GM12878 (cell line): ENCODE results near the gene DHX34. TPM values are rescaled to one million over a fixed set of nuclear protein-coding genes. Genes with fewer than 3 reads are reported as not detected.

ENCODE experiments used
- ATAC-seq: fragments of 200-7000 bp; cut with Tn5 transposase; 3 replicates; pipeline ENCODE4 v1.9.1; 2020; ENCODE audit warnings: mild to moderate bottlenecking, moderate library complexity
- BruUV-seq: library from RNA; stranded (reverse); fragments of 400-500 nt; replicated peaks from 2 replicates; lab custom pipeline; 2021; lab: Mats Ljungman, UMichigan
- CTCF ChIA-PET: fragments of 300-600 bp; sonication (Branson Sonifier 250); formaldehyde crosslinking; extraction: SDS; loops from one replicate; lab custom pipeline; 2021; ENCODE audit warnings: inconsistent platforms; lab: Yijun Ruan, JAX
- POLR2A ChIA-PET: fragments of 350-600 bp; formaldehyde crosslinking; extraction: SDS; loops from one replicate; lab custom pipeline; 2021; ENCODE audit warnings: inconsistent platforms; lab: Charles Lee
- RAD21 ChIA-PET: fragments of 300-600 bp; sonication (Branson Sonifier 250); formaldehyde crosslinking; loops from one replicate; lab custom pipeline; 2023; ENCODE audit warnings: antibody characterized with exemption; ENCODE audit not compliant: unreplicated experiment; lab: Charles Lee
- SMC1A ChIA-PET: fragments of 300-600 bp; sonication (Branson Sonifier 250); formaldehyde crosslinking; loops from one replicate; lab custom pipeline; 2023; ENCODE audit not compliant: unreplicated experiment, uncharacterized antibody; lab: Charles Lee
- DNase-seq: peaks from one replicate; pipeline ENCODE4 v3.0.0-alpha.2; 2011; ENCODE audit warnings: low read depth, low spot score
- FAIRE-seq: peaks from 3 replicates; lab custom pipeline; 2011; peaks lifted over from hg19 to GRCh38; lab: Jason Lieb, UNC
- H2AFZ ChIP-seq: 2 replicates; pipeline ENCODE4 v1.6.0; 2011; ENCODE audit warnings: low read depth, low read length, control low read depth; ENCODE audit not compliant: control insufficient read depth
- H3K27ac ChIP-seq: 2 replicates; pipeline ENCODE4 v1.5.1; 2011; ENCODE audit warnings: control low read depth; ENCODE audit not compliant: control insufficient read depth, insufficient read depth
- H3K27me3 ChIP-seq, 2 experiments: replicated peaks in 1 of 2; 2 replicates each; pipeline versions ENCODE4 v1.6.0 to v1.6.1; 2011; ENCODE audit warnings: low read length in 1 of 2; ENCODE audit not compliant: control insufficient read depth in 2 of 2, insufficient read depth in 2 of 2
- H3K36me3 ChIP-seq, 2 experiments: 2 replicates each; pipeline ENCODE4 v1.5.1; 2011; ENCODE audit warnings: low read length in 1 of 2; ENCODE audit not compliant: control insufficient read depth in 2 of 2, insufficient read depth in 2 of 2
- H3K4me1 ChIP-seq: 2 replicates; pipeline ENCODE4 v1.6.1; 2011; ENCODE audit warnings: mild to moderate bottlenecking, low read length, moderate library complexity, mixed read lengths; ENCODE audit not compliant: control insufficient read depth, insufficient read depth
- H3K4me2 ChIP-seq: 2 replicates; pipeline ENCODE4 v1.6.0; 2011; ENCODE audit warnings: control low read depth; ENCODE audit not compliant: control insufficient read depth, insufficient read depth
- H3K4me3 ChIP-seq: fragments of 200-600 bp; sonication (generic); 2 replicates; pipeline ENCODE4 v1.5.1; 2016
- H3K79me2 ChIP-seq: 2 replicates; pipeline ENCODE4 v1.6.0; 2011; ENCODE audit warnings: low read length; ENCODE audit not compliant: control insufficient read depth, insufficient read depth
- H3K9ac ChIP-seq: 2 replicates; pipeline ENCODE4 v1.8.0; 2011; ENCODE audit warnings: low read length, control low read depth, mixed read lengths; ENCODE audit not compliant: control insufficient read depth, insufficient read depth
- H3K9me3 ChIP-seq: replicated peaks from 3 replicates; pipeline ENCODE4 v1.5.1; 2011; ENCODE audit warnings: mild to moderate bottlenecking, low read length; ENCODE audit not compliant: control insufficient read depth, insufficient read depth
- H4K20me1 ChIP-seq: 2 replicates; pipeline ENCODE4 v1.6.0; 2011; ENCODE audit not compliant: control insufficient read depth, insufficient read depth
- BACH1 ChIP-seq: fragments of 450-650 bp; IDR thresholded peaks from 2 replicates; pipeline ENCODE4 v1.6.1; 2017; ENCODE audit warnings: mild to moderate bottlenecking, borderline replicate concordance
- GABPA ChIP-seq: IDR thresholded peaks from 2 replicates; pipeline ENCODE4 v1.6.1; 2014; ENCODE audit warnings: antibody characterized with exemption, low read depth, mild to moderate bottlenecking, inconsistent platforms
- IKZF1 ChIP-seq: fragments of 450-650 bp; conservative IDR thresholded peaks from 2 replicates; pipeline ENCODE4 v1.6.1; 2017; ENCODE audit warnings: antibody characterized with exemption, mild to moderate bottlenecking
- NFXL1 ChIP-seq: fragments of 450-650 bp; IDR thresholded peaks from 2 replicates; pipeline ENCODE4 v1.6.1; 2017; ENCODE audit warnings: antibody characterized with exemption, mild to moderate bottlenecking, borderline replicate concordance
- NFYB ChIP-seq: IDR thresholded peaks from 2 replicates; pipeline ENCODE4 v1.6.1; 2011; ENCODE audit warnings: low read depth, mild to moderate bottlenecking, low read length, improper control_type of control experiment, moderate library complexity; ENCODE audit not compliant: insufficient read depth
- NRF1 ChIP-seq: conservative IDR thresholded peaks from 2 replicates; pipeline ENCODE4 v1.6.1; 2011; ENCODE audit warnings: mild to moderate bottlenecking, low read depth, low read length, improper control_type of control experiment
- TCF3 ChIP-seq: IDR thresholded peaks from 2 replicates; pipeline ENCODE4 v1.6.1; 2012; ENCODE audit warnings: low read depth, mild to moderate bottlenecking, low read length, borderline replicate concordance; ENCODE audit not compliant: insufficient read depth
- YY1 ChIP-seq: IDR thresholded peaks from 2 replicates; pipeline ENCODE4 v1.6.1; 2011; ENCODE audit warnings: low read depth, mild to moderate bottlenecking, low read length
- ZZZ3 ChIP-seq: IDR thresholded peaks from 2 replicates; pipeline ENCODE4 v1.6.1; 2011; ENCODE audit warnings: low read depth; ENCODE audit not compliant: control insufficient read depth, insufficient read length
- WGBS: methylation state at CpG from one replicate; pipeline ENCODE4 v1.1.6; 2016; ENCODE audit warnings: low lambda C conversion rate; ENCODE audit not compliant: insufficient replicate concordance, insufficient coverage; ENCODE audit errors: missing lambda C conversion rate; 5-methylcytosine and 5-hydroxymethylcytosine counted together
- in situ Hi-C: fragments of 300-500 bp; cut with MboI; formaldehyde crosslinking; loops from 9 replicates; pipeline ENCODE4 v1.14.3; 2018; ENCODE audit warnings: mixed read lengths
- intact Hi-C: fragments of 100-400 bp; cut with micrococcal nuclease; formaldehyde crosslinking; loops from one replicate; pipeline ENCODE4 v1.14.2; 2022; ENCODE audit not compliant: unreplicated experiment
- polyA plus RNA-seq, 11 experiments: library from polyadenylated mRNA; depleted of rRNA in 4 of 11; unstranded in 6 of 11; stranded (reverse) in 5 of 11; fragments of >200 nt; fragmentation: Nextera tagmentation in 4 of 11; fragmentation: Illumina TruSeq in 1 of 11; extraction: Ambion mirVana in 4 of 11; extraction: Trizol in 1 of 11; gene quantifications; 1 replicate in 1 of 11; 2 replicates in 10 of 11; pipeline versions ENCODE4 v1.2.1 to v1.2.3, GENCODE V29; 2011 to 2016; ENCODE audit warnings: inconsistent platforms in 2 of 11, missing spikeins in 2 of 11, low read depth in 1 of 11
- total RNA-seq, 4 experiments: library from RNA; depleted of rRNA in 3 of 4; stranded (reverse); fragments of >200 nt in 3 of 4; fragmentation: Illumina TruSeq in 1 of 4; extraction: Trizol in 1 of 4; gene quantifications; 2 replicates each; pipeline versions ENCODE4 v1.2.1 to v1.2.3, GENCODE V29; 2013 to 2021
- TF ChIP-seq, protein P1 (sequence below): fragments of 450-650 bp; formaldehyde crosslinking; IDR thresholded peaks from 2 replicates; pipeline ENCODE4 v1.5.0; 2022; ENCODE audit warnings: mild to moderate bottlenecking, missing genetic modification characterization

DHX34 gene
- total and polyA plus RNA-seq, 10 of the 15 experiments (the other 5 are each of a cell fraction or from before 2014, with no cell fraction given), result 0.19 to 16.9 (median 10.5) TPM

DNA sequence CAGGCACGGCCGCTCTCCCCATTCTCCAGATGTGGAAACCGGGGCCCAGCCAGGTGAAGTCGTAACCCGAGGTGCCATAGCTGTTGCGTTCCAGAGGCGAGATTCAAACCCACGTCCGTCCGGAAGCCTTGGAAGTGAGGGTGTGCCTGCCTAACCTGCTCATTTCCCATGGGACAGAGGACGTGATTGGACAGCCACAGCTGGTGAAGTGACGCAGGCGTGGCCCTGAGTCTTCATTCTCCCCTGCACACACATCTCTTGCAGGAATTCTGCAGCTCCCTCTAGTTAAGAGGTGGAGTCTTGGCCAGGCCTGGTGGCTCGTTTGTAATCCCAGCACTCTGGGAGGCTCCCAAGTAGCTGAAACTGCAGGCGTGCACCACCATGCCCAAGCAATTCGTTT is 53.4 kb downstream of the DHX34 start:
- Histone ChIP-seq H3K4me3 (no peak overlapping the region), H3K4me2 (no peak overlapping the region), H2AFZ (no peak overlapping the region), H4K20me1 (no peaks in the 10 kb centered on the region), H3K9me3 (no peaks in the 10 kb centered on the region), H3K4me1 (no peaks in the 10 kb centered on the region), H3K9ac (no peak overlapping the region), H3K27me3 (no peaks in the 10 kb centered on the region), H3K36me3 (no peaks in the 10 kb centered on the region), H3K79me2 (no peaks in the 10 kb centered on the region), H3K27ac (no peak overlapping the region)
- ChIA-PET POLR2A (no interaction called here), CTCF (interaction anchor here (1.2 to 1.8 kb wide), 2 partner anchors 11 to 31 kb away, joined by 3 to 8 read pairs; no protein-coding TSS in a partner anchor), RAD21 (no interaction called here), SMC1A (no interaction called here)
- no peak for DNase-seq
- intact Hi-C loops (no loop called here), in situ Hi-C loops (no loop called here)
- ATAC-seq, result no peak
- TF ChIP-seq GABPA (no peak), NFYB (no peak)
- no TSS peak for BruUV-seq
- FAIRE-seq, result no peak
- 19% methylated on average over 16 of the region's 16 CpGs for WGBS

DNA sequence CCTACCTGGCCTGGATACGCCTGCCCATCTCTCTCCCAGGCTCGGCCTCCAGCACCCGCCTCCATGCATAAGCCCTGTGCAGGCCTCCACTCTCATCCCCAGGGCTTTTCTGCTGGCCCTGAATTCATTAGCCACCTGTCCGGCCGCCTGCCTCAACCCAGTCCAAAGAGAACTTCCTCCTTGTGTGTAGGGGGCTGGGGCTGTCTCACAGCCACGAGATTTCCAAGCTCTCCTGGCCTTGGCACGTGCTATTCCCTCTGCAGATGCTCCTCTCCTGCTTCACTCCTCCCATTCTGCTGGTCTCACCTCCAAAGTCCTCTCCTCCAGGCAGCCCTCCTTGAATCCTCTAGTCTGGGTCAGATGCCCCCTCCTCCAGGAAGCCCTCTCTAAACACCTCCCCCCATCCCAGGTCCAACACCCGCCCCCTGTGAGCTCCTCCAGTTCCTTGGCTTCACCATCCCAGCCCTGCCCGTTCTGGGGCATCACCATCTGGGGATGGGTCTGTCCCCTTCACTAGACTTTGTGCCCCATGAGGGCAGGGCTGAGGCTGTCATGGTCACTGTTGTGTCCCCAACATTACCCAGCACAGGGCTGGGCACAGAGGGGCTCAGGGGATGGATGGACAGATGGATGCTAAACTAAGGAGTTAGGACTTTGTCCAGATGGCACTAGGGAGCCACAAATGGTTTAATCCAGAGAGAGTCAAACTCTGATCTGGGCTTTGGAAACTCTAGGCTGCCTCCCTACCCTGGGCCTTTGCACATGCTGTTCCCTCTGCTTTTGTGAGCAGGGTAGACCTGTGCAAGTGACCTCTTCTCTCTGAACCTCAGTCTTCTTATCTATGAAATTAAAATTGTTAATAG is 55.5 kb downstream of the DHX34 start:
- intact Hi-C loops (no loop called here), in situ Hi-C loops (no loop called here)
- 6% methylated on average over 9 of the region's 9 CpGs for WGBS
- RAD21 ChIA-PET, result interaction anchor here (0.6 kb wide), 1 partner anchor 28 kb away, joined by 3 read pairs; no protein-coding TSS in a partner anchor
- Histone ChIP-seq H3K9me3 (no peaks in the 10 kb centered on the region), H3K4me2 (no peak overlapping the region), H3K79me2 (no peaks in the 10 kb centered on the region), H3K27ac (no peak overlapping the region), H3K4me3 (no peak overlapping the region), H2AFZ (no peak overlapping the region), H3K4me1 (no peaks in the 10 kb centered on the region), H3K36me3 (no peaks in the 10 kb centered on the region), H3K27me3 (no peaks in the 10 kb centered on the region; a peak in 1 of 4 replicates), H4K20me1 (no peaks in the 10 kb centered on the region), H3K9ac (no peak overlapping the region)
- SMC1A ChIA-PET, result no interaction called here
- FAIRE-seq, result no peak
- no TSS peak for BruUV-seq
- POLR2A ChIA-PET, result no interaction called here
- DNase-seq, result no peak
- CTCF ChIA-PET, result interaction anchor here (1.3 kb wide), 1 partner anchor 13 kb away, joined by 3 read pairs; no protein-coding TSS in a partner anchor
- ATAC-seq, result no peak
- TF ChIP-seq BACH1, result no peak
- TF ChIP-seq NRF1, result no peak
- TF ChIP-seq IKZF1, result no peak
- no peak for TF ChIP-seq NFXL1
- TF ChIP-seq ZZZ3, result no peak
- no peak for TF ChIP-seq YY1
- no peak for TF ChIP-seq TCF3
- TF ChIP-seq, protein P1, sequence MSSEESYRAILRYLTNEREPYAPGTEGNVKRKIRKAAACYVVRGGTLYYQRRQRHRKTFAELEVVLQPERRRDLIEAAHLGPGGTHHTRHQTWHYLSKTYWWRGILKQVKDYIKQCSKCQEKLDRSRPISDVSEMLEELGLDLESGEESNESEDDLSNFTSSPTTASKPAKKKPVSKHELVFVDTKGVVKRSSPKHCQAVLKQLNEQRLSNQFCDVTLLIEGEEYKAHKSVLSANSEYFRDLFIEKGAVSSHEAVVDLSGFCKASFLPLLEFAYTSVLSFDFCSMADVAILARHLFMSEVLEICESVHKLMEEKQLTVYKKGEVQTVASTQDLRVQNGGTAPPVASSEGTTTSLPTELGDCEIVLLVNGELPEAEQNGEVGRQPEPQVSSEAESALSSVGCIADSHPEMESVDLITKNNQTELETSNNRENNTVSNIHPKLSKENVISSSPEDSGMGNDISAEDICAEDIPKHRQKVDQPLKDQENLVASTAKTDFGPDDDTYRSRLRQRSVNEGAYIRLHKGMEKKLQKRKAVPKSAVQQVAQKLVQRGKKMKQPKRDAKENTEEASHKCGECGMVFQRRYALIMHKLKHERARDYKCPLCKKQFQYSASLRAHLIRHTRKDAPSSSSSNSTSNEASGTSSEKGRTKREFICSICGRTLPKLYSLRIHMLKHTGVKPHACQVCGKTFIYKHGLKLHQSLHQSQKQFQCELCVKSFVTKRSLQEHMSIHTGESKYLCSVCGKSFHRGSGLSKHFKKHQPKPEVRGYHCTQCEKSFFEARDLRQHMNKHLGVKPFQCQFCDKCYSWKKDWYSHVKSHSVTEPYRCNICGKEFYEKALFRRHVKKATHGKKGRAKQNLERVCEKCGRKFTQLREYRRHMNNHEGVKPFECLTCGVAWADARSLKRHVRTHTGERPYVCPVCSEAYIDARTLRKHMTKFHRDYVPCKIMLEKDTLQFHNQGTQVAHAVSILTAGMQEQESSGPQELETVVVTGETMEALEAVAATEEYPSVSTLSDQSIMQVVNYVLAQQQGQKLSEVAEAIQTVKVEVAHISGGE (CRISPR knock-in tag), result no peak
